Smooth muscle cell (in vitro differentiated cells): Measurements from ENCODE around the gene TEPSIN. TPM values are rescaled to one million over a fixed set of nuclear protein-coding genes. Genes with fewer than 3 reads are reported as not detected.
A peak's percentile ranks its signal among the peaks of the same experiment; 100 is the strongest.

ENCODE experiments used
- DNase-seq: peaks from one replicate; lab custom pipeline; 2025; ENCODE audit not compliant: unreplicated experiment; lab: John Stamatoyannopoulos, UW
- H2AFZ ChIP-seq: fragments of 200-600 bp; sonication (generic); 2 replicates; pipeline ENCODE4 v1.6.0; 2016; ENCODE audit warnings: antibody characterized with exemption, low read depth, mild to moderate bottlenecking
- H3F3A ChIP-seq: fragments of 200-600 bp; sonication (generic); 2 replicates; pipeline ENCODE4 v1.6.0; 2017; ENCODE audit warnings: antibody characterized with exemption, low read depth
- H3K27ac ChIP-seq: fragments of 200-600 bp; sonication (generic); 2 replicates; pipeline ENCODE4 v1.5.1; 2016; ENCODE audit warnings: low read depth, mild to moderate bottlenecking
- H3K27me3 ChIP-seq: fragments of 200-600 bp; sonication (generic); 2 replicates; pipeline ENCODE4 v1.6.1; 2016; ENCODE audit warnings: low read depth, mild to moderate bottlenecking
- H3K36me3 ChIP-seq: fragments of 200-600 bp; sonication (generic); 2 replicates; pipeline ENCODE4 v1.5.1; 2016; ENCODE audit warnings: low read depth
- H3K4me1 ChIP-seq: fragments of 200-600 bp; sonication (generic); 2 replicates; pipeline ENCODE4 v1.5.1; 2016; ENCODE audit warnings: low read depth
- H3K4me2 ChIP-seq: fragments of 200-600 bp; sonication (generic); 2 replicates; pipeline ENCODE4 v1.6.0; 2016; ENCODE audit warnings: mild to moderate bottlenecking
- H3K4me3 ChIP-seq: fragments of 200-600 bp; sonication (generic); 2 replicates; pipeline ENCODE4 v1.5.1; 2016; ENCODE audit warnings: mild to moderate bottlenecking
- H3K79me2 ChIP-seq: fragments of 200-600 bp; sonication (generic); 2 replicates; pipeline ENCODE4 v1.6.0; 2016; ENCODE audit warnings: low read depth, mild to moderate bottlenecking
- H3K9ac ChIP-seq: fragments of 200-600 bp; sonication (generic); 2 replicates; pipeline ENCODE4 v1.6.0; 2016; ENCODE audit warnings: low read depth
- H3K9me3 ChIP-seq: fragments of 200-600 bp; sonication (generic); replicated peaks from 2 replicates; pipeline ENCODE4 v1.5.1; 2016; ENCODE audit warnings: low read depth
- H4K20me1 ChIP-seq: fragments of 200-600 bp; sonication (generic); 2 replicates; pipeline ENCODE4 v1.6.0; 2016; ENCODE audit warnings: low read depth
- WGBS: methylation state at CpG from one replicate; pipeline ENCODE4 v1.1.7; 2016; ENCODE audit warnings: low lambda C conversion rate; 5-methylcytosine and 5-hydroxymethylcytosine counted together
- polyA plus RNA-seq: library from polyadenylated mRNA; unstranded; fragments of >200 nt; fragmentation: Nextera tagmentation; extraction: Ambion mirVana; gene quantifications from 2 replicates; pipeline ENCODE4 v1.2.1, GENCODE V29; 2016
- total RNA-seq: library from RNA; depleted of rRNA; stranded (reverse); fragments of >200 nt; gene quantifications from 2 replicates; pipeline ENCODE4 v1.2.3, GENCODE V29; 2014
- TF ChIP-seq, protein P1 (sequence below): fragments of 200-600 bp; sonication (generic); IDR thresholded peaks from 2 replicates; pipeline ENCODE4 v1.5.1; 2017; ENCODE audit warnings: borderline replicate concordance, mild to moderate bottlenecking, antibody characterized with exemption; ENCODE audit not compliant: insufficient read depth, poor library complexity, severe bottlenecking

Gene TEPSIN
- total and polyA plus RNA-seq, 2 experiments from 2014 or later, result 9.8 to 18.6 TPM

DNA sequence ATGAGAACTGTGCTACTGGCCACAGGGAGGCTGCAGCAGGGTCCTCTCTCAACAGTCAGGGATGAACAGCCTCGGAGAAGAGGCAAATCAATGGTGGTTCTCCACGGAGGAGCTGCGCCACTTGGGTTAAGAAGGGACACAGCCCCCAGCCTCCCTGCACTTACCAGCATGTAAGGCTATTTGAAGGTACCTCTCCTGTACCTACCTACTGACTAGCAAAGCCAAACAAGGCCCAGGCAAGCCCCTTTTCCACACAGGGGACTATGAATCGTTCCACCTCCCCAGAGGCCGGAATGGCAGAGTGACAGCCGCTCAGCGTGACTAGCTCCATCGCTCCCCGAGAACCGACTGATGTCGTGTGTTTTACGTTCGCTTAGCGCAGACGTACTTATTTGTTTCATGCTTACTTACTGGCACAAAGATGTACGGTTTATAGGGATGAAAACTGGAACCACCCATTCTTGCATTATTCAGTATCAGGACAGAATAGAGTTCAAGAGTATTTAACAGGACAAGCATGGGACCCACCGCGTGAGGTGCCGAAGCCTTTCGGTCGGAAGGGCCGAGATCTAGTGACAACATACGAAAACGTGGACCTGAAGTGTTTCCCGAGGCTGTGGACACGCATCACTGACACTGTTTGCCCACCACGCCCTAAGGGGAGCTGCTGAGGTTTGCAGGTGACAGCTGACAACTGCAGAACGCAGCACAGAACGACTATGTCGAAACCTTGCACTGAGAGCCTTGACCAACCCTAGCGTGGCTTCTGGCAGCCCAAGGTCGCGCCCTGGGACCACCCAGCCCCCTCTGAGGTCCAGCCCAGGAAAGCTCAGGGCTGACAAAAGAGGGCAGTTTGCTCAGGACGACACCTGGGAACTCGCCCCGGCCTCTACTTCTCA lies 1.0 kb downstream of the TEPSIN start:
- TF ChIP-seq, protein P1, sequence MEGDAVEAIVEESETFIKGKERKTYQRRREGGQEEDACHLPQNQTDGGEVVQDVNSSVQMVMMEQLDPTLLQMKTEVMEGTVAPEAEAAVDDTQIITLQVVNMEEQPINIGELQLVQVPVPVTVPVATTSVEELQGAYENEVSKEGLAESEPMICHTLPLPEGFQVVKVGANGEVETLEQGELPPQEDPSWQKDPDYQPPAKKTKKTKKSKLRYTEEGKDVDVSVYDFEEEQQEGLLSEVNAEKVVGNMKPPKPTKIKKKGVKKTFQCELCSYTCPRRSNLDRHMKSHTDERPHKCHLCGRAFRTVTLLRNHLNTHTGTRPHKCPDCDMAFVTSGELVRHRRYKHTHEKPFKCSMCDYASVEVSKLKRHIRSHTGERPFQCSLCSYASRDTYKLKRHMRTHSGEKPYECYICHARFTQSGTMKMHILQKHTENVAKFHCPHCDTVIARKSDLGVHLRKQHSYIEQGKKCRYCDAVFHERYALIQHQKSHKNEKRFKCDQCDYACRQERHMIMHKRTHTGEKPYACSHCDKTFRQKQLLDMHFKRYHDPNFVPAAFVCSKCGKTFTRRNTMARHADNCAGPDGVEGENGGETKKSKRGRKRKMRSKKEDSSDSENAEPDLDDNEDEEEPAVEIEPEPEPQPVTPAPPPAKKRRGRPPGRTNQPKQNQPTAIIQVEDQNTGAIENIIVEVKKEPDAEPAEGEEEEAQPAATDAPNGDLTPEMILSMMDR, result no peak
- Histone ChIP-seq H2AFZ (no peak overlapping the region), H4K20me1 (peaks cover 55% of the 10 kb centered on the region), H3K9ac (peak overlapping the region; percentile 90), H3K9me3 (no peaks in the 10 kb centered on the region), H3K27me3 (no peaks in the 10 kb centered on the region), H3K36me3 (no peaks in the 10 kb centered on the region), H3K4me3 (peak overlapping the region; percentile 83), H3K4me2 (peak overlapping the region; percentile 99), H3K79me2 (peaks cover 36% of the 10 kb centered on the region), H3K27ac (no peak overlapping the region), H3K4me1 (peaks cover 7% of the 10 kb centered on the region), H3F3A (peaks cover 2% of the 10 kb centered on the region)
- DNase-seq, result no peak
- 68% methylated on average over 36 of the region's 36 CpGs for WGBS

DNA sequence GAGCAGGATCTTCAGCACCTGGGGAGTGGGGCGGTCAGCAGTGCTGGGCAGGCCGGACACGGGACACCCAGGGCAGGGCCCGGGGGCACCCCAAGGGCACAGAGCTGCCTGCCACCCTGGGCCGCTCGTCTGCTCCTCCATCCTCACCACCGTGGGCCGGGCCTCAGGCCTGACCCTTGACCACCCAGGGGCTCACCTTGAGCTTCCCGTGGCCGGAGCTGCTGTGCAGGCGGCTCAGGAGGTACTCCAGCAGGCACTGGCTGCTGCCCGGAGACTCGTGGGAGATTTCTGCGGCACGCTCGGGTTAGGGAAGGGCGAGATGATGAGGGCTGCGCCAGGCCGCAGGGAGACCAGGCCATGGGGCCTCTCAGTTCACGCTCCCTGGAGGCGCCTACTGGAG lies 2.1 kb downstream of the TEPSIN start:
- H3K27me3 ChIP-seq, result no peaks in the 10 kb centered on the region
- no peaks in the 10 kb centered on the region for H3K9me3 ChIP-seq
- H3F3A ChIP-seq, result no peaks in the 10 kb centered on the region
- H3K79me2 ChIP-seq, result peaks cover 36% of the 10 kb centered on the region
- no peaks in the 10 kb centered on the region for H3K36me3 ChIP-seq
- no peak overlapping the region for H2AFZ ChIP-seq
- no peak overlapping the region for H3K9ac ChIP-seq
- H3K4me3 ChIP-seq, result no peak overlapping the region
- peaks cover 7% of the 10 kb centered on the region for H3K4me1 ChIP-seq
- no peak overlapping the region for H3K27ac ChIP-seq
- TF ChIP-seq, protein P1, result no peak
- H3K4me2 ChIP-seq, result no peak overlapping the region
- DNase-seq, result no peak
- WGBS, result 92% methylated on average over 21 of the region's 21 CpGs
- H4K20me1 ChIP-seq, result peaks cover 50% of the 10 kb centered on the region

DNA sequence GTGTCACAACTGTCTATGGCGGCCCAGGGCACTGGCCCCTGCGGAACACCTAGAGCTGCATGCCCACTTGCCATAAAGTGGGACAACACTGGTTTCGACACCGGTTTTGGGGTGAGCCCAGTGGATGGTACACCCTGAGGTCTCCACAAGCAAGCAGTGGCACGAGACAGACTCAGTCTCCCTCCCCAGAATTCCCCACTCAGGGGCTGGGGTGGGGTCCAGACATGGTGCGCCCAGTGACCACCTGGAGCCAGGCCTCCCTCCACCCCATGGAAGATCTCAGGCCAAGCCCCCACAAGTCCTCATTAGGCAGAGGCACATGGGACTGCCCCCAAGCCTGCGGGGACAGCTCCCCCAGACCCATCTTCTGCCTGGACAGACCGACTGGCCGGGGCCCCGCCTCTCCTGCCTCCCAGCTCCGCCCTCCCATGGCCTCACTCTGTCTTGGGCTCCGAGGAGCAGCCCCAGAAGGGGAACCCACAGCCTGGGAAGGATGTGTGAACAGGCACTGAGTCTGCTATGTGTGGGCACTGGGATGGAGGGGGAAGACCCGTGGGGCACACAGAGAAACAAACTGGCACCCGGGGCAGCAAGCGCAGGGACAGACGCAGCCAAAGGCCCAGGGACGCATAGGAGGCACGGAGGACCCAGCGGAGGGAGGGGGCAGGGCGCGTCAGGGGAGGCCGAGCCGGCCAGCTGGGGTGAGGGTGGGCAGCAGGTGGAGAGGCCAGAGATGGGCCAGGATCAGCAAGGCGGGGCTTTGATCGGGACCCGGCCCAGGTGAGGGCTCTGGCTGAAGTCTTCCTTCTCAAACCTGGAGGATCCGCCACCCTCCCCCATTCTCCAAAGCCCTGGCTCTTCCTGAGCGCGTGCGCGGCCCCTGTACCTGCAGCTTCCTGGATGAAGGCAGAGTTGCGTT lies 2.8 kb downstream of the TEPSIN start:
- Histone ChIP-seq H3K9me3 (no peaks in the 10 kb centered on the region), H3K27me3 (no peaks in the 10 kb centered on the region), H3K4me1 (peaks cover 7% of the 10 kb centered on the region), H3K36me3 (no peaks in the 10 kb centered on the region), H4K20me1 (peaks cover 46% of the 10 kb centered on the region), H2AFZ (no peak overlapping the region), H3K9ac (no peak overlapping the region), H3K79me2 (peaks cover 33% of the 10 kb centered on the region), H3K4me2 (no peak overlapping the region), H3F3A (no peaks in the 10 kb centered on the region), H3K4me3 (no peak overlapping the region), H3K27ac (no peak overlapping the region)
- TF ChIP-seq, protein P1, result no peak
- DNase-seq, result no peak
- WGBS, result 96% methylated on average over 26 of the region's 32 CpGs
